Measurements from ENCODE around the gene MTAP.

Gene MTAP

DNA sequence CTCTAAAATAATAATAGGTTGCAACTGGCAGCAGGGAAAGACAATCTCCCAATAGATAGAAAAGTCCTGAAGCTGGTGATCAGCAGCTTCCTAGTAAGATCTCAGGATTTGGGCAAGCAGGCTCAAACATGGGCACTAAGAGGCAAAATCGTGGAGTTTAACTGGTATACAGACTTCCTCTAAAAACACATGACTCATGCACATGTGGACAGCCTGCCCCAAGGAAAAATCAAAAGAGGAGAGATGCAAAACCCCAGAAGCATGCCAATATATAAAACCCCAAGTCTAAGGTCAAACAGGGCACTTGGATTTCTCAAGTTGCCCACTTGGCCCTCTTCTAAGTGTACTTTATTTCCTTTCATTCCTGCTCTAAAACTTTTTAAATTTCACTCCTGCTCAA is 129.0 kb downstream of the MTAP start:
- Histone ChIP-seq H3K4me2 (ENCODE audit: low read length) (no peak overlapping the region), H3K4me3 (ENCODE audit: low read length) (no peak overlapping the region)

DNA sequence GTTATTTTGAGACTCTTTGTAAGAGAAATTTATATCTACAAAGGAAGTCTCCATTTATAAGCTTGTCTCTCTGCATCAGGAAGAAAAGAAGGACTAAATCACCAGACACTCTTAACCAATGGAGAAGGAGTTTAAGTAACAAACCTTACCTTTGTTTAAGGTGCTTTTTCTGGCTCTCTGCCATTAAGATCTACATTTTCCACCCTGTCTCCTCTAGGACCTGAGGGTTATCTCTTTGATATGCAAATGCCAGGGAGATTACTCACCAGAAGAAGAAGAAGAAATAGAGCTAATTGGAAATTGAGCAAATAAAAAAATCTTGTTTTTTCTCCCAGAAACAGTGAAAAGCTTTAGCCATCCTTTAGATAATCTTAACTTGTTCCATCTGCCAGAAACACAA is 130.8 kb downstream of the MTAP start:
- H2AFZ ChIP-seq (ENCODE audit: low read depth, low read length): no peak overlapping the region
- TF ChIP-seq EZH2phosphoT487 (IDR thresholded peaks at IDR 0.05; ENCODE audit: low read depth): no peak
- TF ChIP-seq, protein P1, sequence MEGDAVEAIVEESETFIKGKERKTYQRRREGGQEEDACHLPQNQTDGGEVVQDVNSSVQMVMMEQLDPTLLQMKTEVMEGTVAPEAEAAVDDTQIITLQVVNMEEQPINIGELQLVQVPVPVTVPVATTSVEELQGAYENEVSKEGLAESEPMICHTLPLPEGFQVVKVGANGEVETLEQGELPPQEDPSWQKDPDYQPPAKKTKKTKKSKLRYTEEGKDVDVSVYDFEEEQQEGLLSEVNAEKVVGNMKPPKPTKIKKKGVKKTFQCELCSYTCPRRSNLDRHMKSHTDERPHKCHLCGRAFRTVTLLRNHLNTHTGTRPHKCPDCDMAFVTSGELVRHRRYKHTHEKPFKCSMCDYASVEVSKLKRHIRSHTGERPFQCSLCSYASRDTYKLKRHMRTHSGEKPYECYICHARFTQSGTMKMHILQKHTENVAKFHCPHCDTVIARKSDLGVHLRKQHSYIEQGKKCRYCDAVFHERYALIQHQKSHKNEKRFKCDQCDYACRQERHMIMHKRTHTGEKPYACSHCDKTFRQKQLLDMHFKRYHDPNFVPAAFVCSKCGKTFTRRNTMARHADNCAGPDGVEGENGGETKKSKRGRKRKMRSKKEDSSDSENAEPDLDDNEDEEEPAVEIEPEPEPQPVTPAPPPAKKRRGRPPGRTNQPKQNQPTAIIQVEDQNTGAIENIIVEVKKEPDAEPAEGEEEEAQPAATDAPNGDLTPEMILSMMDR (IDR thresholded peaks at IDR 0.05; ENCODE audit: low read depth, low read length): no peak
- no peaks in the 10 kb centered on the region for H3K9me3 ChIP-seq (ENCODE audit: insufficient read depth, low read length)
- no peak overlapping the region for H3K27ac ChIP-seq (ENCODE audit: low read length)
- no peaks in the 10 kb centered on the region for H4K20me1 ChIP-seq (ENCODE audit: insufficient read depth, low read length)
- H3K4me2 ChIP-seq (ENCODE audit: low read length): no peak overlapping the region
- no peaks in the 10 kb centered on the region for H3K36me3 ChIP-seq (replicated peaks; ENCODE audit: low read depth, low read length)
- no peak overlapping the region for H3K9ac ChIP-seq (ENCODE audit: low read length)
- no peaks in the 10 kb centered on the region for H3K27me3 ChIP-seq (ENCODE audit: low read depth, low read length)
- no peaks in the 10 kb centered on the region for H3K4me1 ChIP-seq (ENCODE audit: low read length)
- no peaks in the 10 kb centered on the region for H3K79me2 ChIP-seq (ENCODE audit: low read length)
- H3K4me3 ChIP-seq (ENCODE audit: low read length): no peak overlapping the region

More for the DNA sequence above, 129.0 kb downstream of the MTAP start:
- Histone ChIP-seq H3K9me3 (ENCODE audit: insufficient read depth, low read length) (no peaks in the 10 kb centered on the region), H3K9ac (ENCODE audit: low read length) (no peak overlapping the region), H3K79me2 (ENCODE audit: low read length) (no peaks in the 10 kb centered on the region), H4K20me1 (ENCODE audit: insufficient read depth, low read length) (no peaks in the 10 kb centered on the region), H3K27ac (ENCODE audit: low read length) (no peak overlapping the region), H3K36me3 (replicated peaks; ENCODE audit: low read depth, low read length) (no peaks in the 10 kb centered on the region), H3K4me1 (ENCODE audit: low read length) (no peaks in the 10 kb centered on the region), H2AFZ (ENCODE audit: low read depth, low read length) (no peak overlapping the region), H3K27me3 (ENCODE audit: low read depth, low read length) (no peaks in the 10 kb centered on the region)
- TF ChIP-seq, protein P1 (IDR thresholded peaks at IDR 0.05; ENCODE audit: low read depth, low read length): no peak

DNA sequence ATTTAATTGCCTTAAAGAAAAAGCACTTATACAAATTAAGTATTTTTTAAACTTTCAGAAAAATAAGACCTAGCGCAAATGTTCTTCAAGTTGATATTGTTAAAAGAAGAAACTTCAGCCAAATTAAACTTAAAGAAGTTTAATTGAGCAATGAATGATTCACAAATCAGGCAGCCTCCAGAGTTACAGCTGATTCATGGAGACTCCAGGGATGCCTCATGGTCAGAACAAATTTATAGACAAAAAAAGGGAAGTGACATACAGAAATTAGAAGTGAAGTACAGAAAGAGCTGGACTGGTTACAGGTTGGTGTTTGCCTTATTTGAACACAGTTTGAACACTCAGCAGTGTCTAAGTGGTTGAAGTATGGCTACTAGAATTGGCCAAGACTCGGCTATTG is 131.4 kb downstream of the MTAP start:
- H3K4me1 ChIP-seq (ENCODE audit: low read length): no peaks in the 10 kb centered on the region
- H3K4me3 ChIP-seq (ENCODE audit: low read length): no peak overlapping the region
- H3K27ac ChIP-seq (ENCODE audit: low read length): no peak overlapping the region
- TF ChIP-seq EZH2phosphoT487 (IDR thresholded peaks at IDR 0.05; ENCODE audit: low read depth): no peak
- TF ChIP-seq, protein P1 (IDR thresholded peaks at IDR 0.05; ENCODE audit: low read depth, low read length): no peak
- no peak overlapping the region for H2AFZ ChIP-seq (ENCODE audit: low read depth, low read length)
- H3K4me2 ChIP-seq (ENCODE audit: low read length): no peak overlapping the region
- H3K27me3 ChIP-seq (ENCODE audit: low read depth, low read length): no peaks in the 10 kb centered on the region
- H4K20me1 ChIP-seq (ENCODE audit: insufficient read depth, low read length): no peaks in the 10 kb centered on the region
- no peaks in the 10 kb centered on the region for H3K36me3 ChIP-seq (replicated peaks; ENCODE audit: low read depth, low read length)
- H3K79me2 ChIP-seq (ENCODE audit: low read length): no peaks in the 10 kb centered on the region
- no peak overlapping the region for H3K9ac ChIP-seq (ENCODE audit: low read length)
- H3K9me3 ChIP-seq (ENCODE audit: insufficient read depth, low read length): no peaks in the 10 kb centered on the region

- H3K9me3 ChIP-seq (ENCODE audit: insufficient read depth, low read length): no peaks in the 10 kb centered on the region
- H3K36me3 ChIP-seq (replicated peaks; ENCODE audit: low read depth, low read length): no peaks in the 10 kb centered on the region
- H4K20me1 ChIP-seq (ENCODE audit: insufficient read depth, low read length): no peaks in the 10 kb centered on the region
- no peaks in the 10 kb centered on the region for H3K4me1 ChIP-seq (ENCODE audit: low read length)
- H3K79me2 ChIP-seq (ENCODE audit: low read length): no peaks in the 10 kb centered on the region
- no peak overlapping the region for H3K4me3 ChIP-seq (ENCODE audit: low read length)
- no peak overlapping the region for H3K27ac ChIP-seq (ENCODE audit: low read length)
- H3K27me3 ChIP-seq (ENCODE audit: low read depth, low read length): no peaks in the 10 kb centered on the region
- H2AFZ ChIP-seq (ENCODE audit: low read depth, low read length): no peak overlapping the region
- TF ChIP-seq EZH2phosphoT487 (IDR thresholded peaks at IDR 0.05; ENCODE audit: low read depth): no peak
- TF ChIP-seq, protein P1 (IDR thresholded peaks at IDR 0.05; ENCODE audit: low read depth, low read length): no peak
- no peak overlapping the region for H3K9ac ChIP-seq (ENCODE audit: low read length)
- H3K4me2 ChIP-seq (ENCODE audit: low read length): no peak overlapping the region
Measured at GRCh38 chr9:21935631-21936030, 133.2 kb downstream of the MTAP start.
